ENCODE data around the gene RPN1.

Gene RPN1

GRCh38 chr3:128581566-128581965 is 69.1 kb downstream of the RPN1 start:
- no peak for DNase-seq

- no peak for DNase-seq
Measured at GRCh38 chr3:128579927-128580326, 70.7 kb downstream of the RPN1 start.

- no peak for DNase-seq
Measured at GRCh38 chr3:128578346-128578745, 72.3 kb downstream of the RPN1 start.

DNA sequence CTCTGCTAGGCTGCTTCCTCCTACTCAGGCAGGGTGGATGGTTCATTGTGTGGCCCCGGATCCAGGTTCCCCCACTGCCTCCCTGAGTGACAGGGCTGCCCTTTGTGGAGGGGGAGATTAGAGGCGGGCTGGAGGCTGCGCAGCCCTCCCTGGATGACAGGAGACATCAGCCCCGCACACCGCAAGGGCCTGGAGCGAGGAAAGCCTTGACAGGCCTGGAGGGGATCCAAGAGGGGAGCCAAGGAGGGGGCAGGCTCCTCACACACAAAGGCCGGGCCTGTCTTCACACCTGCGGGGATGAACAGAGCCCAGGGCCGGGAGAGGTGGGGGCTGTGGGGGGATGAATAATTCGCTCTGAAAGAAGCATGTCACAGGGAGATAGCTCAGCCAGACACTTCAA is 72.9 kb downstream of the RPN1 start:
- peak in 1 of 56 donors; percentile 10 for DNase-seq

GRCh38 chr3:128576290-128576689 is 74.3 kb downstream of the RPN1 start:
- DNase-seq = no peak

DNA sequence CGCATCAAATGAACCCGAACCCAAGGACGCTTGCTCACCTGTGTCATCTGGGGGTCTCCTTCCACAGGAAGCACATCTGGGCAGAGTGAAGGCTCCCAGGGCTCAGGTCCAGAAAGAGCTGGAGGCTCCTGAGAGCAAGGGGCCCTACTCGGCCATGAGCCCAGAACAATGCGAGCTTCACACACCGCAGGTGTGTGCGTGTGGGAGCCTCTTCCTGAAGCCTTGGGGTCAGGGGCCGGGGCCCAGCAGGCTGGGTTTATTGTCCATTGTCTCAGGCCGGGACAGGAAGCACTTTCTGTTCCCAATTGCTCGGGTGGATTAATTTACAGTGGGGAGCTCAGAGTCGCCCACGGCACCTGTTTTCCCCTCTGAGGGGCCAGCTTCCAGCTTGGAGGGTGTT is 74.8 kb downstream of the RPN1 start:
- no peak for DNase-seq

GRCh38 chr3:128573707-128574162 is 76.9 kb downstream of the RPN1 start:
- DNase-seq = no peak

- DNase-seq = no peak
Measured at GRCh38 chr3:128573160-128573559, 77.5 kb downstream of the RPN1 start.

- DNase-seq = no peak
Measured at GRCh38 chr3:128572644-128573105, 77.9 kb downstream of the RPN1 start.

- no peak for DNase-seq
Measured at GRCh38 chr3:128572013-128572412, 78.6 kb downstream of the RPN1 start.

Data from amygdala (tissue), 56 donors.